HepG2 (cell line): ENCODE data around the gene CHMP5. TPM values are rescaled to one million over a fixed set of nuclear protein-coding genes. Genes with fewer than 3 reads are reported as not detected.

Experiments used
- DMAP1 ChIP-seq: IDR thresholded peaks from 2 replicates; pipeline ENCODE4 v1.6.1; 2016
- FOXM1 ChIP-seq: sonication (generic); formaldehyde crosslinking; IDR thresholded peaks from 2 replicates; pipeline ENCODE4 v1.5.0; 2020; ENCODE audit warnings: missing genetic modification reagents
- GMEB2 ChIP-seq: IDR thresholded peaks from 2 replicates; pipeline ENCODE4 v1.6.1; 2016; ENCODE audit warnings: missing biosample characterization, missing genetic modification reagents, low read depth
- GTF2F1 ChIP-seq: fragments of 150-350 bp; IDR thresholded peaks from 2 replicates; pipeline ENCODE4 v1.6.1; 2014; ENCODE audit warnings: low read length
- IRF9 ChIP-seq: sonication (generic); formaldehyde crosslinking; IDR thresholded peaks from 2 replicates; pipeline ENCODE4 v1.8.0; 2022; ENCODE audit warnings: missing genetic modification reagents, mild to moderate bottlenecking, borderline replicate concordance
- KIAA2018 ChIP-seq: sonication (generic); formaldehyde crosslinking; IDR thresholded peaks from 2 replicates; pipeline ENCODE4 v1.5.0; 2020; ENCODE audit warnings: mild to moderate bottlenecking, missing genetic modification reagents, borderline replicate concordance
- MXD1 ChIP-seq: sonication (generic); formaldehyde crosslinking; IDR thresholded peaks from 2 replicates; pipeline ENCODE4 v1.4.0; 2020; ENCODE audit warnings: mild to moderate bottlenecking, missing genetic modification reagents
- PHB2 ChIP-seq: fragments of 450-650 bp; IDR thresholded peaks from 2 replicates; pipeline ENCODE4 v1.6.1; 2018; ENCODE audit not compliant: partially characterized antibody
- REXO4 ChIP-seq: sonication (generic); formaldehyde crosslinking; IDR thresholded peaks from 2 replicates; pipeline ENCODE4 v1.8.0; 2022; ENCODE audit warnings: missing genetic modification reagents, mild to moderate bottlenecking, borderline replicate concordance
- SIX1 ChIP-seq: sonication (generic); formaldehyde crosslinking; IDR thresholded peaks from 2 replicates; pipeline ENCODE4 v1.4.0; 2020; ENCODE audit warnings: missing genetic modification reagents, borderline replicate concordance
- SOX13 ChIP-seq, 3 experiments: fragments of 450-650 bp in 1 of 3; sonication (generic) in 1 of 3; formaldehyde crosslinking in 1 of 3; IDR thresholded peaks in 2 of 3; conservative IDR thresholded peaks in 1 of 3; 2 replicates each; pipeline versions ENCODE4 v1.5.0 to v1.6.1; 2016 to 2020; ENCODE audit warnings: antibody characterized with exemption in 1 of 3, mild to moderate bottlenecking in 1 of 3, missing compliant biosample characterization in 1 of 3, missing genetic modification reagents in 1 of 3, moderate library complexity in 1 of 3
- ZBTB25 ChIP-seq: IDR thresholded peaks from 2 replicates; pipeline ENCODE4 v1.6.1; 2018; ENCODE audit warnings: missing genetic modification reagents
- ZNF337 ChIP-seq: sonication (generic); formaldehyde crosslinking; IDR thresholded peaks from 2 replicates; pipeline ENCODE4 v1.5.1; 2020; ENCODE audit warnings: missing genetic modification reagents, low read depth, mild to moderate bottlenecking, borderline replicate concordance
- ZNF557 ChIP-seq: sonication (generic); formaldehyde crosslinking; IDR thresholded peaks from 2 replicates; pipeline ENCODE4 v1.4.0; 2020; ENCODE audit warnings: missing genetic modification reagents
- ZNF780A ChIP-seq: sonication (generic); formaldehyde crosslinking; IDR thresholded peaks from 2 replicates; pipeline ENCODE4 v1.8.0; 2022; ENCODE audit warnings: mild to moderate bottlenecking, missing genetic modification reagents, moderate library complexity
- polyA plus RNA-seq, 8 experiments: library from polyadenylated mRNA; depleted of rRNA in 3 of 8; stranded (reverse) in 7 of 8; unstranded in 1 of 8; fragments of >200 nt; fragmentation: Illumina TruSeq in 4 of 8; extraction: Trizol in 4 of 8; gene quantifications; 2 replicates each; pipeline versions ENCODE4 v1.2.1 to v1.2.3, GENCODE V29; 2011 to 2016; ENCODE audit warnings: low read depth in 4 of 8, missing spikeins in 1 of 8, mixed read lengths in 1 of 8; ENCODE audit not compliant: insufficient read depth in 1 of 8
- total RNA-seq, 5 experiments: library from RNA; depleted of rRNA; stranded (reverse); fragments of >200 nt; fragmentation: Illumina TruSeq; extraction: Trizol; gene quantifications; 2 replicates each; pipeline ENCODE4 v1.2.3, GENCODE V29; 2016; ENCODE audit warnings: low read depth in 1 of 5

Gene CHMP5
- total and polyA plus RNA-seq, 2 of the 13 experiments (the other 11 are each of a cell fraction or from before 2014, with no cell fraction given) = 46.0 to 57.3 TPM

GRCh38 chr9:33290247-33291030 is 25.6 kb downstream of the CHMP5 start, which contains the start of gene NFX1 (continued):
- TF ChIP-seq SOX13 (IDR thresholded peaks at IDR 0.05) = peak; percentile 10; the same call in 1 of the 2 replicates
- TF ChIP-seq SOX13 (CRISPR knock-in tag; conservative IDR thresholded peaks at IDR 0.05 in 1 of 2, IDR thresholded peaks at IDR 0.05 in 1 of 2) = peak; percentile 39 to 44; a peak in 1 of 4 replicates
- TF ChIP-seq PHB2 = no peak
- no peak for TF ChIP-seq SIX1 (CRISPR knock-in tag)
- peak; percentile 51; the same call in 1 of the 2 replicates for TF ChIP-seq GMEB2
- TF ChIP-seq ZNF780A (CRISPR knock-in tag) = peak; percentile 79
- TF ChIP-seq FOXM1 (CRISPR knock-in tag) = no peak
- TF ChIP-seq REXO4 (CRISPR knock-in tag) = 0 out of 2 replicates have a peak, but pooled peaks have one; percentile 75
- 0 out of 2 replicates have a peak, but pooled peaks have one; percentile 74 for TF ChIP-seq GTF2F1
- TF ChIP-seq IRF9 = peak; percentile 92
- TF ChIP-seq ZBTB25 (CRISPR knock-in tag) = no peak; the same call in none of the 2 replicates
- TF ChIP-seq MXD1 = peak; percentile 99
- TF ChIP-seq ZNF557 = peak; percentile 24; the same call in 1 of the 2 replicates
- TF ChIP-seq KIAA2018 (CRISPR knock-in tag) = peak; percentile 89; the same call in 1 of the 2 replicates
- peak; percentile 71; the same call in 1 of the 2 replicates for TF ChIP-seq ZNF337 (CRISPR knock-in tag)
- peak; percentile 96 for TF ChIP-seq DMAP1
